Measurements from ENCODE around the gene TNS3. TPM values are rescaled to one million over a fixed set of nuclear protein-coding genes. Genes with fewer than 3 reads are reported as not detected.
"Not testable (repeated sequence)": the region's sequence is repeated elsewhere in the genome, so short reads cannot be mapped to it uniquely, and the experiment has no call there.

The TNS3 gene
- total RNA-seq, 1 donor from 2014 or later: 7.3 TPM

- DNase-seq (ENCODE audit: low read depth in 2 of 2): no peak
Measured at GRCh38 chr7:47542051-47542450, 39.9 kb downstream of the TNS3 start.

- DNase-seq (ENCODE audit: low read depth in 2 of 2): not testable (repeated sequence)
Measured at GRCh38 chr7:47541485-47541884, 40.4 kb downstream of the TNS3 start.

GRCh38 chr7:47540387-47541350, 41.2 kb downstream of the TNS3 start:
- no peak for DNase-seq (ENCODE audit: low read depth in 2 of 2)

- DNase-seq (ENCODE audit: low read depth in 2 of 2): no peak
Measured at GRCh38 chr7:47540053-47540386, 41.9 kb downstream of the TNS3 start.

- no peak for DNase-seq (ENCODE audit: low read depth in 2 of 2)
Measured at GRCh38 chr7:47539398-47540052, 42.4 kb downstream of the TNS3 start.

GRCh38 chr7:47538846-47539311, 43.0 kb downstream of the TNS3 start:
- DNase-seq (ENCODE audit: low read depth in 2 of 2): no peak

GRCh38 chr7:47537716-47538675, 43.9 kb downstream of the TNS3 start:
- DNase-seq (ENCODE audit: low read depth in 2 of 2): no peak

GRCh38 chr7:47536661-47537611, 45.0 kb downstream of the TNS3 start:
- DNase-seq (ENCODE audit: low read depth in 2 of 2): no peak

GRCh38 chr7:47535704-47536628, 45.9 kb downstream of the TNS3 start:
- no peak for DNase-seq (ENCODE audit: low read depth in 2 of 2)

- no peak for DNase-seq (ENCODE audit: low read depth in 2 of 2)
Measured at GRCh38 chr7:47535035-47535703, 46.7 kb downstream of the TNS3 start.

- DNase-seq (ENCODE audit: low read depth in 2 of 2): no peak
Measured at GRCh38 chr7:47534322-47535034, 47.4 kb downstream of the TNS3 start.

- no peak for DNase-seq (ENCODE audit: low read depth in 2 of 2)
Measured at GRCh38 chr7:47531584-47532492, 50.1 kb downstream of the TNS3 start.

- no peak for DNase-seq (ENCODE audit: low read depth in 2 of 2)
Measured at GRCh38 chr7:47529826-47530555, 51.9 kb downstream of the TNS3 start.

- no peak for DNase-seq (ENCODE audit: low read depth in 2 of 2)
Measured at GRCh38 chr7:47529405-47529804, 52.5 kb downstream of the TNS3 start.

GRCh38 chr7:47528471-47528870, 53.4 kb downstream of the TNS3 start:
- no peak for DNase-seq (ENCODE audit: low read depth in 2 of 2)

- DNase-seq (ENCODE audit: low read depth in 2 of 2): no peak
Measured at GRCh38 chr7:47526466-47526865, 55.4 kb downstream of the TNS3 start.
